Measurements from ENCODE around the gene ALOX5AP. TPM values are rescaled to one million over a fixed set of nuclear protein-coding genes. Genes with fewer than 3 reads are reported as not detected.
A peak's percentile ranks its signal among the peaks of the same experiment; 100 is the strongest.

Gene ALOX5AP
- total and polyA plus RNA-seq, 2 experiments from 2014 or later: 3.3 to 17.2 TPM

GRCh38 chr13:30711375-30711774 lies 24.0 kb upstream of the ALOX5AP start:
- no peaks in the 10 kb centered on the region for H3K79me2 ChIP-seq
- no peaks in the 10 kb centered on the region for H3K4me1 ChIP-seq (ENCODE audit: insufficient read depth)
- no peak for TF ChIP-seq EZH2 (IDR thresholded peaks at IDR 0.05; ENCODE audit: borderline replicate concordance)
- TF ChIP-seq CTCF (IDR thresholded peaks at IDR 0.05; ENCODE audit: poor library complexity): no peak
- TF ChIP-seq EZH2phosphoT487 (IDR thresholded peaks at IDR 0.05; ENCODE audit: low read depth, severe bottlenecking, unreplicated experiment): no peak
- H3K27me3 ChIP-seq: no peaks in the 10 kb centered on the region
- 78% methylated on average over 4 of the region's 4 CpGs for WGBS (ENCODE audit: low lambda C conversion rate, missing lambda C conversion rate)
- no peak overlapping the region for H3K27ac ChIP-seq
- no peak overlapping the region for H3K4me3 ChIP-seq
- H3K9me2 ChIP-seq (replicated peaks; ENCODE audit: insufficient read depth): no peaks in the 10 kb centered on the region
- DNase-seq (ENCODE audit: low spot score): peak; percentile 20
- no peaks in the 10 kb centered on the region for H3K9me3 ChIP-seq (ENCODE audit: low read depth)
- no peaks in the 10 kb centered on the region for H3K36me3 ChIP-seq (replicated peaks; ENCODE audit: insufficient read depth, low read depth)
- no peak overlapping the region for H2AFZ ChIP-seq
- no peaks in the 10 kb centered on the region for H4K20me1 ChIP-seq (ENCODE audit: insufficient read depth, poor library complexity, severe bottlenecking)
- H3K4me2 ChIP-seq: no peak overlapping the region

- Histone ChIP-seq H3K9me2 (replicated peaks; ENCODE audit: insufficient read depth) (no peaks in the 10 kb centered on the region), H3K27ac (no peak overlapping the region), H3K4me2 (no peak overlapping the region), H3K79me2 (no peaks in the 10 kb centered on the region), H3K4me1 (ENCODE audit: insufficient read depth) (no peaks in the 10 kb centered on the region), H3K36me3 (replicated peaks; ENCODE audit: insufficient read depth, low read depth) (no peaks in the 10 kb centered on the region), H3K9me3 (ENCODE audit: low read depth) (no peaks in the 10 kb centered on the region), H2AFZ (no peak overlapping the region), H4K20me1 (ENCODE audit: insufficient read depth, poor library complexity, severe bottlenecking) (no peaks in the 10 kb centered on the region), H3K4me3 (no peak overlapping the region), H3K27me3 (no peaks in the 10 kb centered on the region)
- 84% methylated on average over 6 of the region's 6 CpGs for WGBS (ENCODE audit: low lambda C conversion rate, missing lambda C conversion rate)
- TF ChIP-seq EZH2phosphoT487 (IDR thresholded peaks at IDR 0.05; ENCODE audit: low read depth, severe bottlenecking, unreplicated experiment): no peak
- no peak for DNase-seq (ENCODE audit: low spot score)
Measured at GRCh38 chr13:30711837-30712236, 23.5 kb upstream of the ALOX5AP start.

GRCh38 chr13:30712536-30713532 lies 22.5 kb upstream of the ALOX5AP start:
- H3K4me2 ChIP-seq: no peak overlapping the region

More at GRCh38 chr13:30712536-30713532, 22.5 kb upstream of the ALOX5AP start:
- Histone ChIP-seq H3K36me3 (replicated peaks; ENCODE audit: insufficient read depth, low read depth) (no peaks in the 10 kb centered on the region), H3K9me2 (replicated peaks; ENCODE audit: insufficient read depth) (no peaks in the 10 kb centered on the region), H4K20me1 (ENCODE audit: insufficient read depth, poor library complexity, severe bottlenecking) (no peaks in the 10 kb centered on the region), H3K27ac (no peak overlapping the region), H2AFZ (no peak overlapping the region), H3K4me1 (ENCODE audit: insufficient read depth) (no peaks in the 10 kb centered on the region), H3K9me3 (ENCODE audit: low read depth) (no peaks in the 10 kb centered on the region), H3K27me3 (no peaks in the 10 kb centered on the region), H3K79me2 (no peaks in the 10 kb centered on the region), H3K4me3 (no peak overlapping the region)
- WGBS (ENCODE audit: low lambda C conversion rate, missing lambda C conversion rate): 78% methylated on average over 13 of the region's 13 CpGs
- TF ChIP-seq EZH2phosphoT487 (IDR thresholded peaks at IDR 0.05; ENCODE audit: low read depth, severe bottlenecking, unreplicated experiment): no peak
- TF ChIP-seq EZH2 (IDR thresholded peaks at IDR 0.05; ENCODE audit: borderline replicate concordance): no peak
- TF ChIP-seq CTCF (IDR thresholded peaks at IDR 0.05; ENCODE audit: poor library complexity): no peak
- DNase-seq (ENCODE audit: low spot score): no peak
